Fibroblast of lung (primary cell): ENCODE data around the gene SNX6.
"Not testable (repeated sequence)": the region's sequence is repeated elsewhere in the genome, so short reads cannot be mapped to it uniquely, and the experiment has no call there.

Experiments used
- EZH2 ChIP-seq: IDR thresholded peaks from 2 replicates; pipeline ENCODE4 v1.5.1; 2012; ENCODE audit warnings: low read length, control low read depth, mild to moderate bottlenecking; ENCODE audit errors: missing control alignments
- TF ChIP-seq, protein P1 (sequence below), 2 donors: IDR thresholded peaks in 1 of 2; conservative IDR thresholded peaks in 1 of 2; 1 replicate in 1 of 2; 2 replicates in 1 of 2; pipeline ENCODE4 v1.5.1; 2011 to 2012; ENCODE audit warnings: low read length in 2 of 2, control low read depth in 1 of 2, inconsistent platforms in 1 of 2, low read depth in 1 of 2, mild to moderate bottlenecking in 1 of 2

DNA sequence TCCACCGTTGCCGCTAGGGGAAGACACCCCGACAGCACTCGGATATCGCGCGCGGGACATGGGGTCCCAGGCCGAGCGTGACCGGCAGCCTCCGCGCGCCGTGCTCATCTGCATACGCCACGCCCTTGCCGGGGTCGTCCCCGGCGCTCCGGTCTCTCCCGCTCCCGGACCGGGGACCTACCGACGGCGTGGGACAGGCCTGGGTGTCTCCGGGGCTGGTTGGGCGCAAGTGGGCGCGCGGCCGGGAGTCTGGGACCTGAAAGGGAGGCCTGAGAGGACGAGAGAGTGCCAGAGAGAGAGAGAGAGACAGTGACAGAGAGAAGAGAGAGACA lies 73.5 kb downstream of the SNX6 start:
- TF ChIP-seq, protein P1, sequence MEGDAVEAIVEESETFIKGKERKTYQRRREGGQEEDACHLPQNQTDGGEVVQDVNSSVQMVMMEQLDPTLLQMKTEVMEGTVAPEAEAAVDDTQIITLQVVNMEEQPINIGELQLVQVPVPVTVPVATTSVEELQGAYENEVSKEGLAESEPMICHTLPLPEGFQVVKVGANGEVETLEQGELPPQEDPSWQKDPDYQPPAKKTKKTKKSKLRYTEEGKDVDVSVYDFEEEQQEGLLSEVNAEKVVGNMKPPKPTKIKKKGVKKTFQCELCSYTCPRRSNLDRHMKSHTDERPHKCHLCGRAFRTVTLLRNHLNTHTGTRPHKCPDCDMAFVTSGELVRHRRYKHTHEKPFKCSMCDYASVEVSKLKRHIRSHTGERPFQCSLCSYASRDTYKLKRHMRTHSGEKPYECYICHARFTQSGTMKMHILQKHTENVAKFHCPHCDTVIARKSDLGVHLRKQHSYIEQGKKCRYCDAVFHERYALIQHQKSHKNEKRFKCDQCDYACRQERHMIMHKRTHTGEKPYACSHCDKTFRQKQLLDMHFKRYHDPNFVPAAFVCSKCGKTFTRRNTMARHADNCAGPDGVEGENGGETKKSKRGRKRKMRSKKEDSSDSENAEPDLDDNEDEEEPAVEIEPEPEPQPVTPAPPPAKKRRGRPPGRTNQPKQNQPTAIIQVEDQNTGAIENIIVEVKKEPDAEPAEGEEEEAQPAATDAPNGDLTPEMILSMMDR (conservative IDR thresholded peaks at IDR 0.05 in 1 of 2, IDR thresholded peaks at IDR 0.05 in 1 of 2; ENCODE audit: low read depth in 1 of 2, low read length in 2 of 2): not testable (repeated sequence)
- TF ChIP-seq EZH2: not testable (repeated sequence)
